Effector memory CD4-positive, alpha-beta T cell (primary cell): ENCODE results near the gene ZFYVE28.

Source experiments
- DNase-seq, 3 donors: peaks; one replicate each; pipeline ENCODE4 v3.0.0-alpha.2; 2020
- H3K27ac ChIP-seq: 2 replicates; pipeline ENCODE4 v1.7.0; 2013; ENCODE audit warnings: mild to moderate bottlenecking, low read length, moderate library complexity; ENCODE audit not compliant: insufficient read depth, poor library complexity, severe bottlenecking
- H3K27me3 ChIP-seq: replicated peaks from 2 replicates; pipeline ENCODE4 v1.7.0; 2013; ENCODE audit warnings: mild to moderate bottlenecking, low read length; ENCODE audit not compliant: insufficient read depth, control insufficient read depth, poor library complexity, severe bottlenecking
- H3K36me3 ChIP-seq: 2 replicates; pipeline ENCODE4 v1.7.0; 2013; ENCODE audit warnings: mild to moderate bottlenecking, low read length, moderate library complexity; ENCODE audit not compliant: control insufficient read depth, insufficient read depth
- H3K4me1 ChIP-seq: 2 replicates; pipeline ENCODE4 v1.7.0; 2013; ENCODE audit warnings: low read length, mild to moderate bottlenecking; ENCODE audit not compliant: control insufficient read depth, insufficient read depth, poor library complexity, severe bottlenecking
- H3K4me3 ChIP-seq: 2 replicates; pipeline ENCODE4 v1.7.0; 2013; ENCODE audit warnings: low read length, low read depth, mild to moderate bottlenecking; ENCODE audit not compliant: insufficient read depth, poor library complexity, severe bottlenecking
- H3K9me3 ChIP-seq: 2 replicates; pipeline ENCODE4 v1.7.0; 2013; ENCODE audit warnings: mild to moderate bottlenecking, low read length, moderate library complexity; ENCODE audit not compliant: control insufficient read depth

ZFYVE28 gene

DNA sequence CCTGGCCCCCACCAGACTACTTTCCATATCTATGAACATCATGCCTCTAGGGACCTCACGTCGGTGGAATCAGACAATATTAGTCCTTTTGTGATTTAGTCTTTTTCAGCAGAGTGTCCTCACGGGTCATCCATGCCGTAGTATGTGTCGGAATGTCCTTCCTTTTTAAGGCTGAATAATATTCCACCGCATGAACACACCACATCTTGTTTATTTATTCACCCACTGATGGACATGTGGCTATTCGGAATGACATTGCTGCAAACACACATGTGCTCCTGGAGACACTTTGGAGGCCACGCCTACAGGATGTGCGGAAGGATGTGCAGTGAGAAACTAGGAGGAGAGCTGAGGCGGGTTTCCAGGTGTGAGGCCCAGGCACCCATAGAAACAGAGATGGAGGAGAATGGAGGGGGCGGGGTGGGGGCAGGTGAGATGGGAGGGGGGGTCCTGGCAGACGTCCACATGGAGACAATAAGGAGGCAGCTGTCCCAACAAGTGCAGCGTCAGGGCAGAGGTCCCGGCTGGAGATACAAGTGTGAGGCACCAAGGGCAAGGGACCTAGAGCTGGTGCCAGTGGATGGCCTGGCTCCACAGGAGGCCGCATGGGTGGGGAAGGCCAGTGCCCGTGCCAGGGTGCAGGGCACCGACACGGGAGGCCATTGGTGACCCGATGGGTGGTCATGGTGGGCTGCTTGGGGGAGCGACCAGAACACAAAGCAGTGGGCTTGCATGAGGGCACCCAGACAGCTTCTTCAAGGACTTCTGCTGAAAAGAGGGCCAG lies 20.7 kb downstream of the ZFYVE28 start:
- no peaks in the 10 kb centered on the region for H3K9me3 ChIP-seq
- H3K4me3 ChIP-seq, result no peak overlapping the region
- no peak overlapping the region for H3K27ac ChIP-seq
- no peaks in the 10 kb centered on the region for H3K36me3 ChIP-seq
- H3K27me3 ChIP-seq, result no peaks in the 10 kb centered on the region
- H3K4me1 ChIP-seq, result peaks cover 29% of the 10 kb centered on the region
- no peak for DNase-seq

GRCh38 chr4:2396781-2397368 lies 21.6 kb downstream of the ZFYVE28 start:
- Histone ChIP-seq H3K27ac (no peak overlapping the region), H3K36me3 (no peaks in the 10 kb centered on the region), H3K9me3 (no peaks in the 10 kb centered on the region), H3K4me3 (no peak overlapping the region), H3K4me1 (peaks cover 21% of the 10 kb centered on the region), H3K27me3 (no peaks in the 10 kb centered on the region)
- DNase-seq, result no peak

DNA sequence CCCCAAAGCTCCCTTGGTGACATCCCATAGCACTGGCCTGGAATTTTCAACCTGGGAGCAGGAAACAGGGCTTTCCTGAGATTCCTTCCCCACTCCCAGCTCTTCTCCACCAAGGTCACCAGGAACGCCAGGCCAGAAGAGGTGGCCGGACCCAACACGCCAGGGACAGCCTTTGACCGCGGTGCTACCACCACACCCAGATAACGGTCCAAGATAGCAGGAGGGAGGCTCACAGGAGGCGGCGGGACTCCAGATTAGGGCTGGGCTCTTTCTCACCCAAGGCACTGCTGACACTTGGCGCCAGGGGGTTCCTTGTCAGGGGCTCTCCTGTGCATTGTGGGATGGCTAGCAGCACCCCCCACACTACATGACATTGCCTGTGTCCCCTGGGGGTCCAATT lies 22.9 kb downstream of the ZFYVE28 start:
- Histone ChIP-seq H3K36me3 (no peaks in the 10 kb centered on the region), H3K27me3 (no peaks in the 10 kb centered on the region), H3K4me1 (peaks cover 11% of the 10 kb centered on the region), H3K4me3 (no peak overlapping the region), H3K27ac (no peak overlapping the region), H3K9me3 (no peaks in the 10 kb centered on the region)
- no peak for DNase-seq

GRCh38 chr4:2395038-2395437 lies 23.4 kb downstream of the ZFYVE28 start:
- Histone ChIP-seq H3K27me3 (no peaks in the 10 kb centered on the region), H3K4me3 (no peak overlapping the region), H3K9me3 (no peaks in the 10 kb centered on the region), H3K36me3 (no peaks in the 10 kb centered on the region), H3K4me1 (peaks cover 11% of the 10 kb centered on the region), H3K27ac (no peak overlapping the region)
- no peak for DNase-seq

DNA sequence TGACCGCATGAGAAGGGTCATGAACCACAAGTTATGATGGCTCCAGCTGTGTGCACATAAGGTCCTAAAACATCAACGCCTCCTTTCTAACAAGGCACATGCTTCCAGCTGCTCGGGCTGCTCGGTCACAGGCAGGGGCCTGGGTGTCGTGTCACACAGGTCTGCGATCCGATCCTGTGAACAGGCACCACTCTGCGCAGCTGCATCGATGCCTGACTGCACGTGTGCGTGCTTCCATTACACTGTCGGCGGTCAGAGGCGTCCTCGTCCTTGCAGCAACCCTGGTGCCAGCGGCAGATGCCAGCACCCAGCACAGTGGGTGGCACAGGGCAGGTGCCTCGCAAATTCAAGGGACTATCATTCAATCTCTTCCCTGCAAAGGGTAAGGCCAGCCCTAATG lies 23.9 kb downstream of the ZFYVE28 start:
- Histone ChIP-seq H3K27ac (no peak overlapping the region), H3K27me3 (no peaks in the 10 kb centered on the region), H3K4me3 (no peak overlapping the region)

DNA sequence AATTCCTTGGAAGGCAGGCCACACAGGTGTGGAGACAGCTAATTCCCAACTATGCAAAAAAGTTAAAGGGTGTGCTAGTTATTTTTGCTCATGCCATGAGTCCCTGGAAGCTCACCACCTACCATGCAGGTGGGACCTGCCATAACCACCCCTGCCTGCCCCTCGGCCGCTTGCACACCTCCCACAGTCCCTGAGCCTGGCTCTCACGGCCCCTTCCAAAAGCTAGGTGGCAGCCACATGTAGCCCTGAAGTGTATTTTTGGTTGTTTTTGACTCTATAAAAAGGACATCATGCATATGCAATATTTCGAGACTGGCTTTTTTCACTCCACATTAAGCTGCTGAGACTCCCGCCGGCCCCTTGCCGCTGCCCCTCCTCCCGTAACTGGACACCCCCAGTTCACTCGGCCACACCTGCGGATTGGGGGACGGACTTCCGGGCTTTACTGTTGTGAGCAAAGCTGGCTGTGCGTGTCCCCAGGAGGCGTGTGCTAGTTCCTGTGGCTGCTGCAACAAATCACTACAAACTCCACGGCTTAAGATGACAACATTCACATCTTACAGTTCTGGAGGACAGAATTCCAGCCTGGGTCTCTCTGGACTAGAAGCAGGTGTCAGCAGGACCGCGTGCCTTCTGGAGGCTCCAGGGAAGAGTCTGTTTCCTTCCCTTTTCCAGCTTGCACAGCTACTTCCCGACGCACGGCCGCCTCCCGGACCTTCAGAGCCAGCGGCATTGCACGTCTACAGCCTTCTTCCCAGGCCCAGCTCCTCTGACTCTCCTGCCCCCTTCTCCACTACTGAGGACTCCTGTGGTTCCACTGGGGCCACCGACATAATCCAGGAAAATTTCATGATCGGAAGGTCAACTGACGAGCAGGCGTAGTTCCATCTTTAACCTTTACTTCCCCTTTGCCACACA lies 24.8 kb downstream of the ZFYVE28 start:
- no peak for DNase-seq
- Histone ChIP-seq H3K4me1 (peaks cover 13% of the 10 kb centered on the region), H3K4me3 (no peak overlapping the region), H3K36me3 (no peaks in the 10 kb centered on the region), H3K27ac (no peak overlapping the region), H3K9me3 (no peaks in the 10 kb centered on the region), H3K27me3 (no peaks in the 10 kb centered on the region)

More for the DNA sequence above, 23.9 kb downstream of the ZFYVE28 start:
- DNase-seq, result no peak
- no peaks in the 10 kb centered on the region for H3K9me3 ChIP-seq
- H3K4me1 ChIP-seq, result peaks cover 11% of the 10 kb centered on the region
- no peaks in the 10 kb centered on the region for H3K36me3 ChIP-seq

DNA sequence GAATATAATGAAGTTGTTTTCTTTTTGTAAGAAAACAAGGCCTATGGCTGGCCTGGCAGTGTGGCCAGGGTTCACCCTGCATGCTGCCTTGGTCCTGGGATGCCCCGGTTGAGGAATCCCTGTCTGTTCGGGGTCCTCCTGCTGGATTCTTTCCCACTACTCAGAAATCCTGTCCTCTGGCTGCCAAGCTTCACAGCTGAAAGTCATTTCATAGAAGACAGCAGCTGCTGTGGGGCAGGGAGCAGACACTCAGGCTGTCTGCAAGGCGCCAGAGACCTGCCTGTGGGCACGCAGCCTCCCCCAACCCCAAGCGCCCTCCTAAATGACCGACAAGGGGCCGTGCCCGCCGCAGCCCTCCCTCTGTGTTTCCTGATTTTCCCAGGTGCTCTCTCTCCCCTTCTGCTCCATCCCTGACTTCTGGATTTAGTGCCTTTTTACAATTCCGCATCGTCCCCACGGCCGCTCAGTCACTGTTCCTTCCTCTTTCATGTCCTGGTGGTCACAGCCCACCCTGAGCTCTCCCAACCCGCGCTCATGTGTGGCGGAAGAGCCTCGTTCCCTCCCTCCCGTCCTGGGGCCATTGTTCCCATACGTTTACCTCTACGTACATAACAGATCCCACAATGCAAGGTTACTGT lies 27.5 kb downstream of the ZFYVE28 start:
- H3K27ac ChIP-seq, result no peak overlapping the region
- no peak for DNase-seq
- no peaks in the 10 kb centered on the region for H3K9me3 ChIP-seq
- peaks cover 13% of the 10 kb centered on the region for H3K4me1 ChIP-seq
- no peaks in the 10 kb centered on the region for H3K27me3 ChIP-seq
- H3K4me3 ChIP-seq, result no peak overlapping the region
- H3K36me3 ChIP-seq, result no peaks in the 10 kb centered on the region

DNA sequence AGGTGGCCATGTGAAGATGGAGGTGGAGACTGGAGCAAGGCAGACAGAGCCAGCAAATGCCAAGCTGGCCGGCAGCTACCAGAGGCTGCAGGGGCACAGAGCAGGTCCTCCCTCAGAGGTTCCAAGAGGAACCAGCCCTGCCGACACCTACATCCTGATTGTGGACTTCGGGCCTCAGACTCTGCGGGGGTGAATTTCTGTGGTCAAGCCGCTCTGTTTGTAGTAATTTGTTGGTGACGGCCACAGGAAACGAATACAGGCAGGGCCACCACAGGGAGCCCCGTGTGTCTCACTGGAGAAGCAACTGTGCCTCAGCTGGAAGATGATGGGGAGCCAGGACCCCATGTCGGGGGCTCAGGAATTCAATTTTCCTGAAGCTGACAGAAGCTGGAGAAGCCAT lies 28.3 kb downstream of the ZFYVE28 start:
- no peaks in the 10 kb centered on the region for H3K36me3 ChIP-seq
- no peak overlapping the region for H3K4me3 ChIP-seq
- H3K27me3 ChIP-seq, result no peaks in the 10 kb centered on the region
- H3K9me3 ChIP-seq, result no peaks in the 10 kb centered on the region
- no peak for DNase-seq
- peaks cover 13% of the 10 kb centered on the region for H3K4me1 ChIP-seq
- no peak overlapping the region for H3K27ac ChIP-seq

GRCh38 chr4:2389691-2390090 lies 28.8 kb downstream of the ZFYVE28 start:
- Histone ChIP-seq H3K9me3 (no peaks in the 10 kb centered on the region), H3K27ac (no peak overlapping the region), H3K27me3 (no peaks in the 10 kb centered on the region), H3K4me1 (peaks cover 13% of the 10 kb centered on the region), H3K4me3 (no peak overlapping the region), H3K36me3 (no peaks in the 10 kb centered on the region)
- no peak for DNase-seq
